ENCODE results near the gene GNAI1.

Gene GNAI1

DNA sequence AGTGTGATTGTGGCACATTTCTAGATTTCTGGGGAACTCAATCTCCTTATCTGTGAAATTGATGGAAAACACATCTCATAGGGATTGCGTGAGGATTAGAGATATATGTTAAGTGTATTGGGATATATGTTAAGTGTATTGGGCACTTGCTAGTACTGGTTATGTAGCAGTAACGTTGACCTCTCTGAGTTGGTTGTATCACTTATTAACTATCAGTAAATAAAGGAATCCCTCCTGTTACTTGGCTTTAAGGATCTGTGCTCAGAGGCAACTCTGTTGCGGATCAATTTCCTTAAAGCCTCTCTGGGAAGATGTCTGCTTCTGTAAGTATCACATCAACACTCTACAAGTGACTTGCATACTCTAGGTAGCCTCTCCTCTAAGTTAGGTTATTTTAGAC is 25.2 kb downstream of the GNAI1 start:
- DNase-seq (ENCODE audit: low read depth), result no peak

DNA sequence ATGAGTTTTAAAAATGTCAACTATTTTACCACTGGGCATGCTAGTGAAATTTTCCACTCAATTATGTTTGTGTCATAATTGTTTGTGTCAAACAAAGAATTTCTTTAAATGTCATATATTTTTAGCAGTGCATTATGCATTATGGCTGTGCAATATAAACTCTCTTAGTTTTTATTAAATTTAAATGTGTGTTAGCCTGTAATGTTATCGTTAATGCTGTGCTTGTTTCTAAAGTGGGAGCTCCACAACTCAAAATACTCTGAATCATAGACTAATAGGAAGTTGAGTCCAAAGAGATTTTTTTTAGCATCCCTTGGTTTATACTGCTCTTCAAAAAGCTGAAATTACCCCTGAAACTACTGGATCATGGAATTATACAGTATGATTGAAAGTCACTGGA is 26.8 kb downstream of the GNAI1 start:
- no peak for DNase-seq (ENCODE audit: low read depth)

DNA sequence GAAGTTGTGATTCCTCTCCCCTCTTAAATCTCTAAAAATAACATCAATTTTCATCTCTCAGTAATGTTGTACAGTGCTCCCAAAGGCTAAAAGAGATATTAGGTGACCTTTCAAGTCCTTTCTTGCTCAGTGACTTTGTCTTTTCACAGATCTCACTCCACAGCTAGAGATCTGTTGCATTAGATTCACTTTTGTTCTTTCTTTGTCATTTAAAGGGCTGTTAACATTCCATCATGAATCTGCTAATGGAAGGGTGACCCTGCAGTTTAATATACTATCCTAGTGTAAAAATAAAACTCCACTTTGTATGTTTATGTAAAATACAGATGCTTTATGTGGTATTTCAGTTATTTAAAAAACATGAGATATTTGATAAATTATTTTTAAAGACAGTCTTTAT is 30.5 kb downstream of the GNAI1 start:
- no peak for DNase-seq (ENCODE audit: low read depth)

DNA sequence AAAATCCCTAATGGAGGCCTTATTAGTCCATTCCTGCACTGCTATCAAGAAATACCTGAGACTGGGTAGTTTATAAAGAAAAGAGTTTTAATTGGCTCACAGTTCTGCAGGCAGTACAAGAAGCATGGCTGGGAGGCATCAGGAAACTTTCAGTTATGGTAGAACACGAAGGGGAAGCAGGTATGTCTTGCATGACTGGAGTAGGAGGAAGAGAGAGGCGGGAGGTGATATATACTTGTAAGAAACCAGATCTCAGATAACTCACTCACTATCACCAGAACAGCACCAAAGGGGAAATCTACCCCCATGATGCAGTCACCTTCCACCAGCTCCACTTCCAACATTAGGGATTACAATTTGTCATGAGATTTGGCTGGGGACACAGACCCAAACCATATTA is 35.8 kb downstream of the GNAI1 start:
- no peak for DNase-seq (ENCODE audit: low read depth)

DNA sequence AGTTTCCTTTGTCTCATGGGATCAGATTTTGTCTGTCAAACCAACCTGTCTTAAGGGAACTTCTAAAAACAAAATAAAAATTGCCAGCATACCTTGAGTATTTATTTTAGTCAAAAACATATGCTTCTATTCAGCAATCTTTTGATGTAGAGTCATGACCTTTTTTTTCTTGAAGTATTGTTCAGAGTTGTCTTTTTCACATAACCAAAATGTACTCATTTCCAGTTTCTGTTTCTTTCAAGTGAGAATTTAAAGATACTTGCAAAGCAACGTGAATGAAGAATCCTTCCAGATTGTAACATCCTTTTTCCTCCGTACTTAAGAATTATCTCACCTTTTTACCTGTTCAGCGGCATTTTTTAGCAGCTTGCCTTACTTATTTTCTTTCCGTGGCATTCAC is 37.8 kb downstream of the GNAI1 start:
- DNase-seq (ENCODE audit: low read depth), result no peak

DNA sequence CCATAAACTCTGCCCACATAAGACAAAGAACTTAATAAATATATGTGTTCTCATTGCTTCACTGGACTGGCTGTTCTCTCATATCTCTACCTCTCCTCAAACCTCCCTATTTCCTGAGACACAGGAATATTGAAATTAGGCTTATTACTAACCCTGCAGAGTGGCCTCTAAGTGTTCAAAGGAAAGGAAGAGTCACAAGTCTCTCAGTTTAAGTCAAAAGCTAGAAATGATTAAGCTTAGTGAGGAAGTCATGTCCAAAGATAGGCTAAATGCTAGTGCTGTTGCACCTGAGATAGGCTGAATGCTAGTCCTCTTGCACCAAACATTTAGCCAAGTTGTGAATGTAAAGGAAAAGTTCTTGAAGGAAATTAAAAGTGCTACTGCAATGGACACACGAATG is 41.1 kb downstream of the GNAI1 start:
- DNase-seq (ENCODE audit: low read depth), result no peak

DNA sequence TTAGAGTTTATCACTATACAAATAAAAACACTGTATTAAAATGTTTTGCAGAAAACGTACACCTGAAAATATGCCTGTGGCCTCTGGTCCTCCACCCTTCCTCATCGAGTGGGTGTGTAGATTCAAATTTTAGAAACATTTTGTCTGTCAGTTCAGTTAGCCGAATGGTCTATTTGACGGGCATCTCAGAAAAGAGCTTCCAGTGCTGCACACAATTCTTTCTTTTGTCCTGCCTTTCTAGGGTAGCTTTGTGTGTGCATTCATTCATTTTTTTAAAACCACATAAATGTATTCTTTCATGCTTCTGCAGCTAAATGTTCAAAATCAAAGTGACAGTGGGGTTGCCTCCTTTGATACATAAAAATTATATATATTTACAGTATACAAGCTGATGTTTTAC is 46.8 kb downstream of the GNAI1 start:
- no peak for DNase-seq (ENCODE audit: low read depth)

DNA sequence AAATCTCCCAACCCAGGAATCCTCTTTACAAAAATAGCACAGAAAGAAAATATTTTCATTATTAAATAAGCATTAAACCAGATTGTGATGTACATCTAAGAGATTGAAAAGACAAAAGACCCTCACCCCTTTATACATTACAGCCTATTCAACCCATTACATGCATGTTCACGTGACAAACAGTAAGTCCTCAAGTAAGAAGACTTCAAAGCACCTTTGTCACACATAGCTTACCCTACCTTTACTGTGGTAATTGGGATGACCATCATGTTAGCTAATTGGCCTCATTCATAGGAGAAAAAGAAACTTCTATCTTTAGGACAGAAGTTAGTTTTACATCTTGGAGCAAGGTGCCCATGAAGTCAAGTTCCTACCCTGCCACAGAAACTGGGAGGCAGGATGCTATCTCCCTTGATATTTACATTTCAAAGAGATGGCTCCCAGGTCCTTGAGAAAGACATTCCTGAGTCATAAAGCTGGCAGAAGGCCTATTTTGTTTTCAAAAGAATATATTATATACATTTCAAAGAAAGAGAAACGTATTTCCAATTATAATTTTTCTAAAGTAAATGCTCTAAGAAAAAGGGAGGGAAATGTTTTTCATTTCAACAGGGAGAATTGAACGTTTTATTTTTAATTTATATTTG is 48.1 kb downstream of the GNAI1 start:
- DNase-seq (ENCODE audit: low read depth), result no peak

DNA sequence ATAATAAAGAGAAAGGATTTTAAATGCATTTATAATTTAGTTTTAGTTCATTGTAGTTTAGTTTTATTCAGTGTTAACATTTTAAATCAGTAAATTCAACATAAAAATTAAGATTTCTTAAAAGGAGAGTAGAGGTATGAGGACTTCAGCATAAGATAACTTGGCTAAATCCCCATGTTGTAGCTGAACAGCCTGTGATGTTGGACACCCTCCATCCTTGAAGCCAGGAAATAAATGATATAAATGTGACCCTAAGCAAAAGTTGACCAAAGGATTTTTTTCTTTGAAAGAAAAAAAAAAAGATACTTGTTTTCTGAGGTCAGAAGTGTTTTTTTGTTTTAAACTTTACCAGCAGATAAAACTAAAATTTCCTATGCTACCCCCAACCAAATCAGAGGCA is 48.7 kb downstream of the GNAI1 start:
- DNase-seq (ENCODE audit: low read depth), result no peak

DNA sequence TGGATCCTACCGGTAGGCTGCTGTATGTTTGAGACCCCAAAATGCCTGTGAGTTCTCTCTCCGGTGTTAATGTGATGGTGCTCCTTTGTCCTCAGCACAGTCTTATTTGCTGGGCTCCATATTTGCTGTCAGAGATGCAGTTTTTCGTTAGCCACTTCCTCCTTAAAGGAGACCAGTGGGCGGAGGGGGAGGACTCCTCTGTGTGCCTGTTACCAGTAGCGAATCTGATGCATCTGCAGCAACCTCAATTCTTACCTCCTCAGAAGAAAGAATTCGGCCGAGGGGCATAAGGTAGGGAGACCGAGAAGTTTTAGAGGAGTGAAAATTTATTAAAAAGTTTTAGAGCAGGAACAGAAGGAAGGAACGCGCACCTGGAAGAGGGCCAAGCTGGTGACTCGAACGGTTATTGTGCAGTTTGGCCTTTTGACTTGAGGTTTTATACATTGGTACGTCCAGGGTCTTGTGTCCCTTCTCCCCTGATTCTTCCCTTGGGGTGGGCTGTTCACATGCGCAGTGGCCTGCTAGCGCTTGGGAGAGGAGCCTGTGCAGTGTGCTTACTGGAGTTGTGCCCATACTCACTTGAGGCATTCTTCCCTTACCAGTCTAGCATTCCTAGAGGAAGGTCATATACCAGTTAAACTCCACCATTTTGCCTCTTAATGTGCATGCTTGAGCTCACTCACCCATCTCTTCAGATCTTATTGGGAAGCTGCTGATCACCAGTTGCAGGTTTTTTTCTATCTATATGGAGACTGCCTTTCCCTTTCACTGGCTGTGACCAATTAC is 49.5 kb downstream of the GNAI1 start:
- DNase-seq (ENCODE audit: low read depth), result no peak

DNA sequence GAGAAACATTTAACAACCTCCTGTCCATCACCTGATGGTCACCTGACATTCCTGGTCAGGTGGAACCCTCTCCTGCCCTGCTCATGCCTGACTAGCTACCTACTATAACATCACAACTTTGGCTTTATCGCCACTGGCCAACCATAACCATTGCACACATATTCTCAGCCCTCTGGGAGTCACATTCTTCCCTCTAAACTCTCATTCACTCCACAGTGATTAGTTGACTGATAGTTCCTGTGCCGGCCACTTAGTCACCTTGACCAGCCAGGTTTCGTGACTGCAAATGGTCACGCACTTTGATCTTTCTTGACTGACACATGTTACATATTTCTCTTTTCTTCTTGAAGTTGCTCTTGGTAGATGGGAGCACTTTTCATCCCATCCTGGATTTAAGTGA is 50.1 kb downstream of the GNAI1 start:
- no peak for DNase-seq (ENCODE audit: low read depth)

DNA sequence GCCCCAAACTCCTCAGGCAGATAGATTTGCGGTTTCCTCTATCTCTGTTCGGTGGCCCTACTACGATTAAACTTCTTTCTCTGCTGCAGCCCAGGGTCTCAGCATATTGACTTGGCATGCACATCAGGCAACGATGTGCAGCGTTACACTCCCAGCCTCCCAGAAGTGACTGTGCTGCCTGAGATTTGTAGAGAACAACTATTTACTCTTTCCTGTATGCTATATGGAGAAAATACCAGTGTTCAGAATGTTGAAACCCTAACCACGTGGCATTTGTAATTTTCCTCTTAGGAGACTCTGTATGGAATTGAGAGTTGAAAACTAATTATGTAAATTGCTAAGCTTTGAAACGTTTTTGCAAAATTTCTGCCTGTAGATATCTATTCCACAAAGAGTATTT is 50.9 kb downstream of the GNAI1 start:
- DNase-seq (ENCODE audit: low read depth), result no peak

DNA sequence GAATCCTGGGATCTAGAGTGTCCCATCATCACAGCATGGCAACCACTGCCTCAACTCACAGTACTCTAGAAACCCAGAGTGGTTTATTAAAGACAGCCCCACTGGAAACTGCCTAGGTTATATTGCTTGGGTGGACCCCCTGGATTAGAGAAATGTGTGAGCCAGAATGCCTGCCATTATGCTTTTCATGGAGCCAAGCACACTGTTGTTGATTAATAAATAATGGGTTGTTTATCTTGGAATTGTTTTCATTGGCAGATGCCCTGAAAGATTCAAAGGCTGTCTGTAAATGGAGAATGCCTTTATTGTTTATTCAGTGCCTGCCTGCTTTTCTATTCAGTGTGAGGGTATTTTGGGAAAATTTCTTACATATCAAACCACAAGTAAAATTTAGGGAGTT is 52.1 kb downstream of the GNAI1 start:
- DNase-seq (ENCODE audit: low read depth), result no peak

DNA sequence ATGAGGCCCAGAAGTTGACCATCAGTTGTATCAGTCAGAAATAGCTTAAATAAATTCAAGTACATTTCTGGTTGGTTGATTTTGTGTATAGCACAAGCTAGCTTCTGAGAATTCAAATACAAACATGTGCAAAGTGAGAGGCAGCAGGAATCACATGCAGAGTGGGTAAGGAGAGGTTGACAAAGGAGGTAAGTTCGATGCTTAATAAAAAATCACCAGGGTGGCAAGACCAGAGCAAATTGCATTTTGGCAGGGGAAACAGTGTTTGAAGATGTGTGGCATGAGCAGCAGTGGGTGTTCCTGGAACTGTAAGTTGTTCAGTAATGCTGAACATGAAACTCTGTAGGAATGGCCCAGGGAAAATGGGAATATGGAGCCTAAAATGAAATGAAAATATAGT is 52.6 kb downstream of the GNAI1 start:
- DNase-seq (ENCODE audit: low read depth), result no peak

DNA sequence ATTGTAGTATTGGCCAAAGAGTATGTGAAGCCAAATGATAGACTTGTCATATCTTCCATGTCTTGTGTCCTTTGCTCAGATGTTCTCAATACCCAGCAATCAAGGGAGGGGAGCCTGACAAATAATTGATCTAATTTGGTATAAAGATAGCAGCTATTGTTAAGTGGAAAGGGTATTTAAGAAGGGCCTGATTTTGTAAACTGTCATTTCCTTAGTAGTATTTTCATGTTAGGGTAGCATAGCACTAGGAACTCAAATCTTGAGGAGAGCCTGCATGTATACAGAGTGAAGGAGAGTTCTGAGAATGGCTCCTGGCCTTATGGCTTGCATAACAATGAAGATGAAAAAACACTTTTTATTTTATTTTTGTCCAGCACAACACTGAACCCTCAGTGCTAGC is 53.1 kb downstream of the GNAI1 start:
- no peak for DNase-seq (ENCODE audit: low read depth)

DNA sequence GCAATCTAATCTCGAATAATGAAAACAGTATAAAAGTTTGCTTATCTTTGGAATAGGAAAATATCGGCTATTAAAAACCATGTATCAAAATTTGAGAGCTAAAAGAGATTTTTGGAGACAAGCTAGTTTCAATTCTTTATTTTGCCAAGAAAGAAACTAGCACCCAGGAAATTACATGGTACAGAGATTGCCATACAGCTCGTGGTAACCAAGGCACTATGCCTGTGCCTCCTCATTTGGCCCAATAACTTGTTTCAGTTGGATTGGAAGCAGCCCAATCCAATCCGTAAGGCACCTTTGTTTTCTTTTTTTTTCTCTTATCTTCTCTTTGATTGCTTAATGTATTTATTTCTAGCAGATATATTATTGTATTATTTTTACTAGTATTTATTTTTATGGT is 55.0 kb downstream of the GNAI1 start:
- no peak for DNase-seq (ENCODE audit: low read depth)

DNA sequence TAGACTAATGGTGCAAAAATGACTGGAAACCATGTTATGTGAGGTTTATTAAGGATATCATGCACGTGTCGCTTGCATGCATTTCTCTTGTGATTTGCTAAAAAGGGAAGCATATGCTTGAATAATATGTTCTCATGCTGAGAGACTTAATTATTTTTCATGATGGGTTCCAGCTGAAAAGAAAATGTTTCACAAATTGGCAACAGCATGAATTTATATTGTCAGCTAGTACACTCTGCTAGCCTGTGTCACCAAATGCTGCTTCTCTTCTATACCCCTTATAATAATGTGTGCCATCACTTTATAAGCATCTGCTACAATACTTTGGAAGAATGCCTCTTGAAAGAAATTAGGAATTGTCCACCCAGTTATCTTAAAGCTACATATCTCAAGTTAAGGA is 63.0 kb downstream of the GNAI1 start:
- DNase-seq (ENCODE audit: low read depth), result no peak

DNA sequence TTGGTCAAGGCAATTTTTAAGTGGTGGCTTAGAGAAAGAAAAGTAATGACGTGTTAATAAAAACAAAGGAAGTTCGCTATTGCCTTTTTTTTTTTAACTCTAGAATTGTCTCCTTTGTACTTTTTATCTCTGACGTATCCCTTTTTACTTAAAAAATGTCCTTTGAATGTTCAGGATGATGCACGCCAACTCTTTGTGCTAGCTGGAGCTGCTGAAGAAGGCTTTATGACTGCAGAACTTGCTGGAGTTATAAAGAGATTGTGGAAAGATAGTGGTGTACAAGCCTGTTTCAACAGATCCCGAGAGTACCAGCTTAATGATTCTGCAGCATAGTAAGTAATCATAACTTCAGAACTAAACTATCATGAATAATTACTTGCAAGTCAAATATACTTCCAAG is 64.4 kb downstream of the GNAI1 start:
- no peak for DNase-seq (ENCODE audit: low read depth)

DNA sequence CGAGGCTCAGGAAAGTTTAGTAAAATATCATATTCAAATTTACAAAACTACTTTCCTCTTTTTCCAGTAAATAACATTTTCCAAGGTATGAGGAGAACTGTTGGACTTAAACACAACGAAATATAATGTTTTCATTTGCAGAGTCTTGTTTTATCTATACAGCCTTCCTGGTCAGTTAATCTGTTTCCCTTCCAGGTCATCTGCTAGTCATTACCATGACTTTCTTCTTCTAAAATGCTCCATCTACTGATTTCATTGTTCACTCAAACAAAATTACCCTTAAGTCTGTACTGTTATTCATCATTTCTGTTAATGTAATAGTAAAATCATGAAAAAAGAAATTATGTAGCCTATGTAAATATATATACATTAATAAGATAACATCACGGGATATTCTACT is 69.8 kb downstream of the GNAI1 start:
- no peak for DNase-seq (ENCODE audit: low read depth)

DNA sequence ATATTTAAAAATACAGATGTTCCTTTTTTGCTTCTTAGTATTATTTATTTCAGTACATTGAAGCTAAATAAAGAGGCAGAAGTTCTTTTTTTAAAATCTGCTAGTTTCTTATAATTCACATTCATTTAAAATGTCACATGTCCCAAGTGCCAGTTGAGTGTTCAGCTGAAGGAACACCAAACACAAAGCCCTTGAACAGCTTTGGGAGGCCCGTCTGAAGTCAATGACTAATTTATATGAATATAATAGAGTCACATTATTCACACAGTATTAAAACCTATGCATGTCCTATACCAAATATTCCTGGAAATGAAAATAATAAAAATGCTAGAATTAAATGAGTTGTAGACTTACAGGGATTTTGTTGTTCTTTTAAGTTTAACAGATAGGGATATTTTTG is 70.3 kb downstream of the GNAI1 start:
- no peak for DNase-seq (ENCODE audit: low read depth)

DNA sequence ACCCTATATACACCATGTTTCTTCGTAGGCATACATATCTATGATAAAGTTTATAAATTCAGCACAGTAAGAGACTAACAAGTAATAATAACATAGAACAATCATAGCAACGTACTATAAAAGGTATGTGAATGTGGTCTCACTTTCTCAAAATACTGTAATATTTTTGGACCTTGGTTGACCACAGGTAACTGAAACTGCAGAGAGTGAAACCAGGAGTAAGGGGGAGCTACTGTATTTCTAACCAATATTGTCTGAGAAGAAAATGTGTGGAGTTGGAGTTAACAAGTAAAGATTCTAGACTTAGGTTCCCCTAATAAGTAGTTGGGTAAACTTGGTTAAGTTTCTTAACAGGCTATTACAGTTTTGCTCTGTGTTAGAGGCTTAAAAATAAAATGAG is 72.1 kb downstream of the GNAI1 start:
- no peak for DNase-seq (ENCODE audit: low read depth)

DNA sequence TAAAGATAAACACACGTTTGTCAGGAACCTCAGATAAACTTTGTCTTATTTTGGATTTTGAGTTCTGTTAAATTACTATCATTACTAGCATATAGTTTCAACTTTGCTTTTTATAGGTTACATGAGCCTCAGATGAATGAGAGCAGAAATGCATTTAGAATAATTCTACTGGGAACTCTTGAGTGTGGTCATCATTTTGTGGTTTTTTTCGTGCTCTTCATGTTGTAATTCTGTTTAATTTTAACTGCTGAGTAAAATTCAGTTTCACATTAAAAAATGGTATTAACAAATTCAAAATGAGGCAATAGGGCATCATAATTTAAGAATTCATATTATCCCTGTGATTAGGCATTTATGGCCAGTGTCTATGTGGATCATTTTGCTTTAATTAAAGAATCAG is 72.9 kb downstream of the GNAI1 start:
- DNase-seq (ENCODE audit: low read depth), result no peak

DNA sequence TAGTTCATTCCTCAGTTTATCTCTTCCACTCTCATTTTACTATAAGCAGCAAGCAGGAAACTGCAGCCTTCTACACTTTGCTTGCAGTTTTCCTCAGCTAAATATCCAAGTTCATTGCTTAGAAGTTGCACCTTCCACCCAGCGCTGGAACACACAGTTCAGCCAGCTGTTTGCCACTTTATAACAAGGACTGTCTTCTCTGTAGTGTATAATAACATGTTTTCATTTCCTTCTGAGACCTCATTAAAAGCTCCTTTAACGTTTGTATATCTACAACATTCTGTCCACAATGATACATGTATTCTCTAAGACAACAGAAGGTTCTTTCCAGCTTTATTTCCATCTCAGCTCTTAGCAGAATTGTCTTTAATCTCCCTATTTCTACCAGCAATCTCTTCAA is 74.1 kb downstream of the GNAI1 start:
- DNase-seq (ENCODE audit: low read depth), result no peak

DNA sequence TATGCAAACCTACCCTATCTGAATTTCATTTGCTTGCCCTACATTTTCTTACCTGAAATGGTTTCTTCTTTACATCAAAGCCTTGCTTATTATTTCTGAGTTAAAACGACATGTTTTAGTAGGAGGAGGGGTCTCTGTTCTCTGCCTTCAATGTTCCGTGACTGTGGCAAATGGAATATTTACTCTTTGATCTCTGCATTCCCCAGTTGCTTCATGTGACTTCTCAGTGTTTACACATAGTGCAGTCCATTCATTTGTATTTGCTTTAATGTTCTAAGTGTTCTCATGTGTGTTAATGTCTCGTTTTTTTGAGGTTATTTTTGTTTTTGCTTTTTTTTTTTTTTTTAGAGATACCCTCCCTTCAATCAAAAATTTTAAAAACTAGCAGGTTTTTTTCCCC is 75.8 kb downstream of the GNAI1 start:
- no peak for DNase-seq (ENCODE audit: low read depth)
